Body of pancreas (tissue), 4 donors: ENCODE data around the gene OSBPL1A.

Experiments used
- POLR2A ChIP-seq, 3 donors: fragments of 450-650 bp; IDR thresholded peaks; one replicate each; pipeline ENCODE4 v1.6.1; 2016; ENCODE audit warnings: antibody characterized with exemption in 3 of 3, mild to moderate bottlenecking in 2 of 3
- TF ChIP-seq, protein P1 (sequence below), 7 experiments: fragments of 450-650 bp in 4 of 7; fragments of 200-600 bp in 3 of 7; sonication (generic) in 3 of 7; IDR thresholded peaks; one replicate each; pipeline ENCODE4 v1.5.1; 2016 to 2019; ENCODE audit warnings: antibody characterized with exemption in 7 of 7

DNA sequence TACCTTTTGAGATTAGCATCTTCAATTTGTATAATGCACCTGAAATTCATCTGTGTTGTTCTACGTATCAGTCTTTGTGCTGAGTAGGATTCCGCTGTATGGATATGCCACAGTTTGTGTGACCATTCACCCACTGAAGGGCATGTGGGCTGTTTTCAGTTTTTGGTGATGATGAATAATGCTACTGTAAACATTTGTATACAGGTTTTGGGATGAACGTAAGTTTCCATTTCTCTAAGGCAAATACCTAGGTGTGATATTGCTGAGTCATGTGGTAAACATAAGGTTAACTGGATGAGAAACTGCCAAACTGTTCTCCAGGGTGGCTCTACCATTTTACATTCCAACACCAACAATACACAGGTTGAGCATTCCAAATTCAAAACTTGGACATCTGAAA lies 223.6 kb downstream of the OSBPL1A start:
- TF ChIP-seq, protein P1, sequence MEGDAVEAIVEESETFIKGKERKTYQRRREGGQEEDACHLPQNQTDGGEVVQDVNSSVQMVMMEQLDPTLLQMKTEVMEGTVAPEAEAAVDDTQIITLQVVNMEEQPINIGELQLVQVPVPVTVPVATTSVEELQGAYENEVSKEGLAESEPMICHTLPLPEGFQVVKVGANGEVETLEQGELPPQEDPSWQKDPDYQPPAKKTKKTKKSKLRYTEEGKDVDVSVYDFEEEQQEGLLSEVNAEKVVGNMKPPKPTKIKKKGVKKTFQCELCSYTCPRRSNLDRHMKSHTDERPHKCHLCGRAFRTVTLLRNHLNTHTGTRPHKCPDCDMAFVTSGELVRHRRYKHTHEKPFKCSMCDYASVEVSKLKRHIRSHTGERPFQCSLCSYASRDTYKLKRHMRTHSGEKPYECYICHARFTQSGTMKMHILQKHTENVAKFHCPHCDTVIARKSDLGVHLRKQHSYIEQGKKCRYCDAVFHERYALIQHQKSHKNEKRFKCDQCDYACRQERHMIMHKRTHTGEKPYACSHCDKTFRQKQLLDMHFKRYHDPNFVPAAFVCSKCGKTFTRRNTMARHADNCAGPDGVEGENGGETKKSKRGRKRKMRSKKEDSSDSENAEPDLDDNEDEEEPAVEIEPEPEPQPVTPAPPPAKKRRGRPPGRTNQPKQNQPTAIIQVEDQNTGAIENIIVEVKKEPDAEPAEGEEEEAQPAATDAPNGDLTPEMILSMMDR (IDR thresholded peaks at IDR 0.05): no peak
- TF ChIP-seq POLR2A (IDR thresholded peaks at IDR 0.05): no peak
